G401 (cell line): ENCODE measurements around the gene NEXN. TPM values are rescaled to one million over a fixed set of nuclear protein-coding genes. Genes with fewer than 3 reads are reported as not detected.
"Not testable (repeated sequence)": the region's sequence is repeated elsewhere in the genome, so short reads cannot be mapped to it uniquely, and the experiment has no call there.

Source experiments
- DNase-seq: peaks from one replicate; pipeline ENCODE4 v3.0.0-alpha.2; 2015; ENCODE audit warnings: low spot score
- in situ Hi-C: cut with HindIII; loops from 2 replicates; pipeline ENCODE4 v1.10.0; 2016; ENCODE audit warnings: low sequenced_read_pairs, mixed read lengths
- total RNA-seq: library from RNA; depleted of rRNA; stranded (reverse); fragments of >200 nt; shearing (Covaris generic); gene quantifications from 2 replicates; pipeline ENCODE4 v1.2.3, GENCODE V29; 2014

NEXN gene
- total RNA-seq, 1 experiment from 2014 or later = 3.3 TPM

DNA sequence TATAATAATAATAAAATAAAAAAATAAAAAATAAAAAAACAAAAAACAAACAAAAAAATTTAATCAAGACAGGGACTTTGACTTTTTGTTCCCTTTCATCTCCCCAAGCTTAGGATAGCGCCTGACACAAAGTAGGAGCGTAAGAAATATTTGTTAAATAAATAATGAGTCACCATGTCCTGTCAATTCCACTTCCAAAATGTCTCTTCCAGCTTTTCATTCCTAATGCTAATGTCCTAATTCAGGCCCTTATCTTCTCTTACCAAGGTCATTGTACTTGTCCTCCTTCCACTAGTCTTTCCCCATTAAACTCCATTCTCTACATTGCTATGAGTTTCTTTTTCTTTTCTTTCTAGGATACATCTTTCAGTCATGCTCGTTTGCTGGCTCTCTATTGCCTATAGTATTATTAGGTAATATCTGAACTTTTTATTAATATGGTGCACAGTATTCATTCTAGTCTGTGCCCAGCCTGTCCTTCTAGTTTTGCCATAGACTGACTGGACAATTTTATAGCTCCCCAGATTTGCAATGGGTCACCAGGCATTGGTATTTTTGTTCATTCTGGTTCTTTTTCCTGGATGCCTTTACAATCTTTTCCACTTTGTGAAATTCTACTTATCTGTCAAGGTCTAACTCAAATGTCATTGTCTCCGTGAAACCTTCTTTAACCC lies 11.4 kb downstream of the NEXN start:
- in situ Hi-C loops = no loop called here

DNA sequence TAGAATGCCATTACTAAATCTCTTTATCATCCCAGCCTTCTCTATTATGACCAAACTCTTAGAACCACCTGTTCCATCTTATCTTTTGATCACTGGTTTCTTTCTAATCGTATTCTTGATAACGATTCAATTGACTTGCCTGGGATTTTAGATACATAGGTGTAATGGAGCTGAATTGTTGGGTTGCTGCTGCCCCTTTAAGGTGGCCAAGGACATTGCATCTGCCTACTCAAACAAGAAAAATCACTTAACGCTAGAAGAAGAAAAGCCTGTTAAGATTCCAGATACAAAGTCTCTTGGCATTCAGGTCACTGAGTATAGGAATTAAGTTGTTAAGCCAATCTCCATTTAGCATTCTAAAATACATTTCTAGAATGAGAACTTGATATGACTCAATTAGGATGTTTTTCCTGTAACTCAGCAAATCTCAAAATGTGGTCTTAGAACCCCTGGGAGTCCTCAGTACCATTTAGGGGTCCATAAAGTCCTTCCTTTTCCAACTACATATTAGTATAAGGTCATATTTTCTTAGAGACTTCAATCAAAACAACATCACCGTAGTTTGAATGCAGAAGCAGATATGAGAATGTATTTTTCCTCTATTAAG lies 12.4 kb downstream of the NEXN start:
- in situ Hi-C loops = no loop called here
- peak; percentile 24 for DNase-seq

More for the DNA sequence above, 11.4 kb downstream of the NEXN start:
- DNase-seq = no peak

DNA sequence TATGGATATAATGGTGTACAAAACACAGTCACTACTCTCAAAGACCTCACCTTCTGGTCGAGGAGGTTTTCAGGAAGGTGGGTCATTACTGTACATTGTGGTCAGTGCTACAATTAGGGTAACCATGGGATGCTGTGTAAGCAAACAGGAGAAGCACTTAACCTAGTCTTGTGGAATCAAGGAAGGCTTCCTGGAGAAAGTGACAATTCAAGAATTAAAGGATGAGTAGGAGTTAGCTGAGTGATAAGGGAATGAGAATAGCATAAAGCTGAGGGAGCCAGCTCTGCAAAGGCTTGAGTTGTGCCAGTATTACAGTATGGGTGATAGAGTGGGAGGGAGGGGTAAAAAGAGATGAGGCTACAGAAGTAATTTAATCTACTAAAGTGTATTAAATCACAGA lies 17.2 kb downstream of the NEXN start:
- in situ Hi-C loops = no loop called here
- DNase-seq = no peak

DNA sequence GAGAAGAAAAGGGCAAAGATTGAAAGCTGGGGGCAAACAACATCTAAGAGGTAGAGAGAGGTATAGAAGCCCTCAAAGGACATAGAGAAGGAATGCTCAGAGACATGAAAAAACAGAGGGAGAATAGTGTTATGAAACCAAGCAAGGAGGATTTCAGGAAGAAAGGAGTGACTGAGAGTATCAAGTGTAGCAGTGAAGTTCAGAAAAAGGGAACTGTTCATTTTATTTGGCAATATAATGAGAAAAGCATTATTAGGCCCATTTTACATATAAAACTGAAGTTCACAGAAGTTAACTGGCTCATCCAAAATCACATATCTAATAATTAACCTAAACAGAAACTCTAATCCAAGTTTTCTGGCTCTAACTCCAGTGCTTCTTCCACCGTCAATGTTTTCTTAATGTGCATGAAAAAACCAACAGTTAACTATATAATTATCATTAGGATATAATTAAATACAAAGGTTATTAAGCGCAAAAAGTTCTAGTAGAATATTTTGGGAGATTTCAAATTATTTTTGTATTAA lies 17.7 kb downstream of the NEXN start:
- in situ Hi-C loops = no loop called here
- no peak for DNase-seq

GRCh38 chr1:77906624-77907023 lies 18.2 kb downstream of the NEXN start:
- in situ Hi-C loops = no loop called here
- no peak for DNase-seq

DNA sequence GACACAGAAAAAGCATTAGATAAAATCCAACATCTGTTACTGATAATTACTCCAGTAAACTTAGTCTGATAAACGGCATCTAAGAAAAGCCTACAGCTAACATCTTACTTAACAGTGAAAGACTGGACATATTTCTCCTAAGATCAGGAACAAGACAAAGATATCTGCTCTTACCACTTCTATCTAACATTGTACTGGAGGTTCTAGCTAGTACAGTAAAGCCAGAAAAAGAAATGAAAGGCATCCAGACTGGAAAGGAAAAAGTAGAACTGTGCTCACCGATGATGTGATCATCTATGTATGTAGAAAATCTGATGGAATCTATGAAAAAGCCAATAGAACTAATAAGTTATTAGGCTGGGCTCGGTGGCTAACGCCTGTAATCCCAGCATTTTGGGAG lies 21.7 kb downstream of the NEXN start:
- in situ Hi-C loops = no loop called here
- DNase-seq = no peak

- DNase-seq, in situ Hi-C loops: not testable (repeated sequence)
Measured at GRCh38 chr1:77918918-77919317, 30.5 kb downstream of the NEXN start.

- in situ Hi-C loops = no loop called here
- no peak for DNase-seq
Measured at GRCh38 chr1:77925518-77925917, 37.1 kb downstream of the NEXN start.

GRCh38 chr1:77925956-77926355 lies 37.5 kb downstream of the NEXN start:
- in situ Hi-C loops = no loop called here
- no peak for DNase-seq

DNA sequence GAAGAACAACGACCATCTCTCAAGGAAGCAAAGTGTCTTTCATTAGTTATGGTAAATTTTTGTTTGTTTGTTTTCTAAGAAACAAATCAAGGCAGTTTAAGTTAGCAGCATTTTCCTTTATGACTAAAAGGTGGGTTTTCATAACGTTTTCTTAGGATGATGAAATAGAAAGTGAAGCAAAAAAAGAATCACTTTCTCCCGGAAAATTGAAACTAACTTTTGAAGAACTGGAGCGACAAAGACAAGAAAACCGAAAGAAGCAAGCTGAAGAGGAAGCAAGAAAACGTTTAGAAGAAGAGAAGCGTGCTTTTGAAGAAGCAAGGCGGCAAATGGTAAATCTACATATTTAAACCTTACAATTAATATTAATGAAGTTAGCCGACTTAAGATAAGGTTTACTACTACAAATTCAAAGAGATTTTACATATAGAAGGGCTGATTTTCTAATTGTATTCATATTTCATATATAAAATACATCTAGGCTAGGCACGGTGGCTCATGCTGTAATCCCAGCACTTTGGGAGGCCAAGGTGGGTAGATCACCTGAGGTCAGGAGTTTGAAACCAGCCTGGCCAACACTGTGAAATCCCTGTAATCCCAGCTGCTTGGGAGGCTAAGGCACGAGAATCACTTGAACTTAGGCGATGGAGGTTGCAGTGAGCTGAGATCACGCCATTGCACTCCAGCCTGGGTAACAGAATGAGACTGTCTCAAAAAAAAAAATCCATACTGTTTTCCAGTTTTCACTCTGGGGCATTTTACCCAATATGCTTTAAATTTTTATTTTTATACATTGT lies 38.3 kb downstream of the NEXN start:
- in situ Hi-C loops = no loop called here
- no peak for DNase-seq

DNA sequence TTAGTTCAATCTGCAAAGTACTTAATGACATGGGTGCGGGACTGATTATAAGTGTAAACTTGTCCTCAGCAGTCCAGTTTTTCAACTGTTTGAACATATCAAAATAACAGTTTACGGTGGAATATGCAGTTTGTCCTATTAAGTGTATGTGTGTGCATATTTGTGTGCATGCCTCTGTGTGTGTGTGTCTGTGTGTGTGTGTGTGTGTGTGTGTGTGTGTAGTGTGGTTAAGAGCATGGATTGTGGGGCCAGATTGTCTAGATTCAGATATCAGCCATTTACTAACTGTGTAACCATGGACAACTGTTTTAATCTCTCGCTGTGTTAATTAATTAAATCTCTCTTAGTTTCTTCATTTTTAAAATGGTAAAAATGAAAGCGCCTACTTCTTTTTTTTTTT lies 39.0 kb downstream of the NEXN start:
- in situ Hi-C loops = no loop called here
- DNase-seq = no peak

DNA sequence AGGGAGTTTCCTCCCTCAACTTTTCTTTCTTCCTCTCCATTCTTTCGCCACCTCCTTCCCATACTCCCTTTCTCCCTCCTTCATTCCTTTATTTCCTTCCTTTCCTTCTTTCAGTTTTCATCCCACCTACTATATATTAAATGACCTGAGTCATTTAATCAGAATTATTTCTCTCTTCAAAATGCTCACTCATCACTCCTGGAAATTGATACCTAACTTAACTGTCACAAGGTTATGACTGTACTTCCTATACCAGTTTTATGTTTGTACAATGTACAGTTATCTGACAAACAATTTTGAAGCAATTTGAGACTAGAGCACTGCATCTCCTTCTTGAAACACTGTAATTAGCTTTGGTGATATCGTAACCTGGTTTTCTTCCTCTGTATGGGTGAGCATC lies 41.4 kb downstream of the NEXN start:
- no peak for DNase-seq
- in situ Hi-C loops = no loop called here

DNA sequence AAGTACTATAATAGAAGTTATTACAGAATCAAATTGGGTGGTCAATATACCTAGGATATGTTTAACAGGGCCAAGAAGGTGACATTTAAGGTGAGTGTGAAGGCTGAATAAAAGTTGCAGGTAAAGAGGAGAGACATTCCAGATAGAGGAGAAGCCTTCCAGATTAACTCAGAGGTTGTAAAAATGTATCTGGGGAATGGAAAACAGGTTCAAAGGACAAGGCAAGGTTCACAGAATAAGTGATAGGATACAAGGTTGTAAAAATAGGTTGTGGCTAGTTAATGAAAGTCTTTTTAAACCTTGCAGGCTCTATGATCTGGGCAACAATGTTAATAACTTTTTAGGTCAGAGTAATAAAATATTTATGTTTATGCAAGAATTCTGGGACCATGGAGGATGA lies 50.2 kb downstream of the NEXN start:
- in situ Hi-C loops = no loop called here
- DNase-seq = no peak

DNA sequence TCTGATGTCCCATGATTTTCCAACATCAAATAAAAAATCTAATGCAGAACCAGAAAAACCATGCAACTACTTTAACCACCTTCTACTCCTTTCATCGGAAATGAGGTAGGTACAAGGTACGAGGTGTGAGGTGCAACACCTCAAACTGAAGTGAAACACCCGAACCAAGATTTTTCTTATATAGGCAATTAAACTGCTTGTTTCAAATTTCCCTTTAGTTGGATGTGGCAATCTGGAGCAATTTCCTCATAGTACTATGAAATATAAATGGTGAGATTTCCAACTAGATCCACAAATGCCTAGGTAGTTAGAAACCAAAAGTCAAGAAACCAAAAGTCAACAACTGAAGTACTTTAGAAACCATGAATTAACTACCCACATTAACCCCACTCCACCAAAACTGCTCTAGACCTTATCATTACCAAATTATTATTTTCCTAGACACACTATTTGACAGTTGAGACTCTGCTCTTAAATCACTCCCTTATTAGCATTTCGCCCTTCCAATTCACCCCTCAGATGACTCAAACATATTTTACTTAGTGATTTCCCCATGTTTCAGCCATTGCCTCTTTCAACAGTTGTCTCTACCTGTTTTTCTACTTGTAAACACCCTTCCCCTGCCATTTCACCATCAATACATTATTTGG lies 52.6 kb downstream of the NEXN start:
- in situ Hi-C loops = no loop called here
- no peak for DNase-seq

- DNase-seq = no peak
- in situ Hi-C loops = no loop called here
Measured at GRCh38 chr1:77942400-77943140, 54.1 kb downstream of the NEXN start.

GRCh38 chr1:77945345-77945744 lies 56.9 kb downstream of the NEXN start:
- in situ Hi-C loops = no loop called here

GRCh38 chr1:77948841-77949424 lies 60.5 kb downstream of the NEXN start:
- in situ Hi-C loops = no loop called here
- no peak for DNase-seq

More at GRCh38 chr1:77945345-77945744, 56.9 kb downstream of the NEXN start:
- no peak for DNase-seq

DNA sequence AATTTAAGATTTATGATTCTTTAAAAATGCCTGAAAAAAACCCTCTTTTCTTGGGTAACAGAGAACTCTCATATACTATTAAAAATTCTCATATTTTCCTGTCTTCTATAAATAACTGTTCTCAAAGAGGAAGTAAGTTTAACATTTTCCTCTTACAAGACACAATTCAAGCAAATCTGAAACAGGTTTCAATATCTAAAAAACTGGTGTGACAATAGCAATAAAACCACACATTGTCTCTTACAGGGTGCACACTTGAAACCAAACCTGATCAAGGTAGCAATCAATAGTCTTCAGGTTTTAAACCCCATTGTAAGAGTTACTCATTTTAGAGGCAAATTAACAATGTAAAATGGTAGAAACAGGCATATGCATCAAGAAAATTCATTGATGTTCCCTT lies 62.4 kb downstream of the NEXN start:
- no peak for DNase-seq
- in situ Hi-C loops = no loop called here

DNA sequence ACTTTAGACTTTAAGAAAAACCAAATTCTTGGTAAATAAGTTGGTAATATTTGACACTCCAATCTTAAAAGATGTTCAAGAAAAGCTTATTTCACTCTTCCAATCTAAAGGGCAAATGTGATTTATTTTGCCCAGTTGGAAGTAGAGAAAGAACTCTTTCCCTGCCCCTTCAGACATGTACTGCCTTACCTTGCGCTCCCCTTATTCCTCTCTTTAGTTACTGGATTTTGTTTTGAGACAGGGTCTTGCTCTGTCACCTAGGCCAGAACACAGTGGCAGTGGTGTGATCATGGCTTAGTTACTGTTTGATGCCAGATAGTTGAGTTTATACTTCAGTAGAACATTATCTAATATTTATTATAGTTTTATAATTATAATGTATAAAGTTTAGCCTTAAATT lies 62.9 kb downstream of the NEXN start:
- in situ Hi-C loops = no loop called here
- no peak for DNase-seq
